GM03348 (cell line): ENCODE results near the gene VAV1.

Source experiments
- DNase-seq: peaks from one replicate; pipeline ENCODE4 v3.0.0; 2012; ENCODE audit warnings: low spot score

VAV1 gene

DNA sequence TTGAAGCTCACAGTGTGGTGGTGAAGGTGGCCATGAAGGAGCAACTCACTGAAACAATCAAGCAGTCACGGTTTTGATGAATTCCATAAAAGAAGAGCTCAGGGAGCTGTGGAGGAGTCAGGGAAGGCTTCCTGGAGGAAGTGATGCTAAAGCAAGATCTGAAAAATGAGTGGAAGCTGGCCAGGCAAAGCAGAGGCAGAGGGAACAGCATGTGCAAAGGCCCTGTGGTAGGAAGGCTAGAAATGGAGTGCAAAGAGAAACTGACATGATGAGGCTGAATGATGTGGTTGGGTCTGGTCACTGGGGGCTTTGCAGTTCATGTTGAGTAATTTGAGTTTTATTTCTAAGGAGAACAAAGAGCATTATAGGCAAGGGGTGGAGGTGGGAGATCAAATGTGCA is 121.8 kb downstream of the VAV1 start:
- no peak for DNase-seq

DNA sequence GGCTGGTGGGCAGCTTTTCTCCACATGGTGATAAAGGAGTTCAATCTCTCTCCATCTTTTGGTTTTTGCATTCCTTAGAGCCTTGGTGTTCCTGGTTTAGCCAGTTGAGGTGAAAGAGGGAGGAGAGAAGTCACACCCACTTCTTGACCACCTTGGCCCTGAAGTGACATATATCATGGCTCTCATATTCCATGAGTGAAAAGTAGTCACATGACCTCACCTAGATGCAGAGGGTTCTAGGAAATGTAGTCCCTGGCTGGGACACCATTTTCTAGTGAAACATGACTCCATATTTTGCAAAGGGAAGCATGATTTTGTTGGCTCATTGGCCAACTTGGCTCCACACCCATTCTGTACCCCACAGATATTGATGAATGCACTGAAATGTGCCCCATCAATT is 130.9 kb downstream of the VAV1 start:
- DNase-seq = no peak

DNA sequence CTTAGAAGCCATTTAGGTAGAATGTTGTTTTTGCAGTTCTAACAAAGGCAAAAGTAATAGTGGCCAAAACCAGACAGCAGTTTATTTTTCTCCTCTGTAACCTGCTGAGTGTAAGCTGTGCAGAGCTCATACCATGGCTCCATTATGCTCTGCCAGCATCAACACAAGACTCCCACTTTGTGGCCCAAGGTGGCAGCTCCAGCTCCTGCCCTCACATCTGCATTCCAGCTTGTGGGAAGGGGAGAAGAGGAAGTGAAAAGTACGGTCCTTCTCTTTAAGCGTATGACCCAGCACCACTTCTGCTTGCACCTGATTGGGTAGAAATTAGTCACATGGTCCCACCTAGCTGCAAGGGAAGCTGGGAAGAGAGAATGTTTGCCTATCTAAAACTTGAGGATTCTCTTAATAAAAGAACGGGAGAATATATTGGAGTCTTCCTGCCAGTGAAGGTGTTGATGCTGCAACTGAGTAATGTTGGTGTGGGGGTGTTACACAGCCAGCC is 134.1 kb downstream of the VAV1 start:
- no peak for DNase-seq
